Measurements from ENCODE around the gene SIX3.

SIX3 gene

DNA sequence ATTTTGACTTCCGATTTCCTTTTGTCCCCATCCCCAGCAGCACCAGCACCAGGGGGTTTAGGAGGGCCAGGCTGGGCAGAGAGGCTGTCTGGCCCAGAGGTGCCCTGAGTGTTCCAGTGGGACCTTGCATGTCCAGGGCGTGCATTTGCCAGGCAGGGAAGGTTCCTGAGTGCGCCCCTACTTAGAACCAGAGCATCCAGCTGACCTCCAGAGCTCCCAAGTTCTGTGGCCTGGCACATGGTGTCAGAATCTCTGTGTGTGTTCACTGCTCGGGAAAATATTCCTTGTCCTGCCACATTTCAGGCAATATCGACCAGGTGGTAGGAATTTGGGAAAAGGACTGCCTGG is 5.5 kb downstream of the SIX3 start:
- TF ChIP-seq, protein P1, sequence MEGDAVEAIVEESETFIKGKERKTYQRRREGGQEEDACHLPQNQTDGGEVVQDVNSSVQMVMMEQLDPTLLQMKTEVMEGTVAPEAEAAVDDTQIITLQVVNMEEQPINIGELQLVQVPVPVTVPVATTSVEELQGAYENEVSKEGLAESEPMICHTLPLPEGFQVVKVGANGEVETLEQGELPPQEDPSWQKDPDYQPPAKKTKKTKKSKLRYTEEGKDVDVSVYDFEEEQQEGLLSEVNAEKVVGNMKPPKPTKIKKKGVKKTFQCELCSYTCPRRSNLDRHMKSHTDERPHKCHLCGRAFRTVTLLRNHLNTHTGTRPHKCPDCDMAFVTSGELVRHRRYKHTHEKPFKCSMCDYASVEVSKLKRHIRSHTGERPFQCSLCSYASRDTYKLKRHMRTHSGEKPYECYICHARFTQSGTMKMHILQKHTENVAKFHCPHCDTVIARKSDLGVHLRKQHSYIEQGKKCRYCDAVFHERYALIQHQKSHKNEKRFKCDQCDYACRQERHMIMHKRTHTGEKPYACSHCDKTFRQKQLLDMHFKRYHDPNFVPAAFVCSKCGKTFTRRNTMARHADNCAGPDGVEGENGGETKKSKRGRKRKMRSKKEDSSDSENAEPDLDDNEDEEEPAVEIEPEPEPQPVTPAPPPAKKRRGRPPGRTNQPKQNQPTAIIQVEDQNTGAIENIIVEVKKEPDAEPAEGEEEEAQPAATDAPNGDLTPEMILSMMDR (conservative IDR thresholded peaks at IDR 0.05; ENCODE audit: control insufficient read depth, insufficient read depth, low read depth, low read length) = no peak
- no peak for DNase-seq (ENCODE audit: low read depth)
- H3K4me3 ChIP-seq (ENCODE audit: control insufficient read depth, low read depth, low read length) = no peak overlapping the region

DNA sequence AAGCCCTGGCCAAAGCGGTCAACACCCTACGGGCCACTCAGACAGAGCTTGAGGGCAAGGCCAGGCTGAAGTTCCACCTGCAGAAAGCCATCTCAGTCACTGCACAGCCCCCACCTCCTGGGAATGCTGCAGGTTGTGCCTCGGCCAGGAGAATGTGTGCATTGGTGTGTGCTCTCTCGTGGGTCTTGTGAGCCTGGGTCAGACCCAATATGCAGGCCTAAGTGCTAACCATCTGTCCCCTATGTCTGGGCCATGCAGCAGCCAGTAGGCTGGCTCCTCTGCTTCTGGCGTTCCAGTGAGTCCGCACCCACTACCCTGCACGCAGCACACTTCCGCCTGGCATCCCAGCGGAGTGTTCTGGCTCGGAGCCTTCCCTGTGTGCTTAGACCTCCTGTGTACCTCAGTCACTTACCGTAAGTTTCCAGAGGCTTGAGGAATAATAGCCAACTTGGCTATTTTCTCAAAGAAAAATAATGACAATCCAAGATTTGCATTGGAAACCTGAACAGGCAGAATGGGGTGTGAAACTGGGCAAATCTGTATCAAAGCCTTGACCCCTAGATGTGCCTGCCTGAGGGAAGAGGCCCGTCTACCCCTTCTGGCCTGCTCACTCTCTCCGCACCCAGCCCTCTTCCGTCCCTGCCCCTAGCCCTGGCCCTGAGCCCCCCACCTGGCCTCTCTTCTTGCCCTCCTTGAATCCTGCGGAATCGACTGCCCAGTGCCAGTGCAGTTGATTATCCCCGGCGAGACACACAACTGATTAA is 7.2 kb downstream of the SIX3 start:
- TF ChIP-seq, protein P1 (conservative IDR thresholded peaks at IDR 0.05; ENCODE audit: control insufficient read depth, insufficient read depth, low read depth, low read length) = no peak
- DNase-seq (ENCODE audit: low read depth) = no peak
- no peak overlapping the region for H3K4me3 ChIP-seq (ENCODE audit: control insufficient read depth, low read depth, low read length)

DNA sequence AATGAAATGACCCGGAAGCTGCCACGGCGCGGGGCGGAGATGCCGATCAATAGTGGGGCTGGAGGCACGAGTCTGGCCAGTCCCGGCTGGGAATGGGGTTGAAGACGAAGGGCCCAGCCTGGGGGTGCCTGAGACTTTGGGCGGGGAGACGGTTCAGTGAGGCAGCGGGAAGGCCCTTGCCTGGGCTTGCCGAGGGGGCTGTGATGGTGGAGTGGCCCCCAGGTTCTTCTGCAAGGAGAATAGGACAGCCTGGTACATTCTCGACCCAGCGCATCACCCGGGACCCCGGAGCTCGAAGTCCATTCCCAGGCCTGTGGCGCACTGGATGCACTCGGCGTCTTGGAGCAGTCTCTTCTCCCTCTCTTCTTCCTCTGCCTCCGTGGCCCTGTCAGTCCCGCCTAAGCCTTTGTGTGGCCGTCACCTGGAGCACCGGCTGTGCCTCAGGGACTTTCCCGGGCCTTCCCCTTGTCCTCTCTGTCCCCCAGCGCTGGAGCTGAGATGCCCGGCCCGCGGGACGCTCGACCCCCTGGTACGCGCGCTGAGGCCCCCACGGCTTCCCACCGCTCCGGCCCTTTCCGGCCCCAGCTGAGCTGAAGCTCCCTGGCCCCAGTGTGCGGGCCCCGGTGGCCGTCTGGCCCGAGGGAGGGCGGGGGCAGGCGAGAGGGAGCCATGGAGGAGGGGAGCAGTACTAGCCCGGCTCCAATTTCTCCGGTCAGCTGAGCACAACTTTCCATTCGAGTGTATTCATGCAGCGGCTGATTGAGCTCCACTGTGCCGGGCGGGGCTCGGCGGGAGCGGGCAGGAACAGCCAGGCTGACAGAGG is 8.0 kb downstream of the SIX3 start:
- no peak overlapping the region for H3K4me3 ChIP-seq (ENCODE audit: control insufficient read depth, low read depth, low read length)
- DNase-seq (ENCODE audit: low read depth) = peak; percentile 51
- TF ChIP-seq, protein P1 (conservative IDR thresholded peaks at IDR 0.05; ENCODE audit: control insufficient read depth, insufficient read depth, low read depth, low read length) = no peak

DNA sequence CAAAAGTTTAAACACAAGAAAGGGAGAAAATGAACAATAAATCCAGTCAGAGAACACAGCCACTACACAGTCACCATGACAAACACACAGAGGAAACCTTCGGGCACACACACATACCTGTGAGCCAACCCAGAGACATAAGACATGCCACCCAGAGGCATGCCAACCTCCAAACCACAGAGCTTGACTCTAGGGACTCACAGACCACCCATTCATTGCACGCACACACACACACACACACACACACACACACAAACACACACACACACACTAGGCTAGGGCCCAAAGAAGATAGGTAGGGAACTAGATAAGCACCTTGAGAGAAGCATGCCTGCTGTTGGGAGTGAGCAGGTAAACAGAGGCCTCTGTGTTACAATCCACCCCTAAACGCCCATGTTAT is 9.1 kb downstream of the SIX3 start:
- DNase-seq (ENCODE audit: low read depth) = no peak

DNA sequence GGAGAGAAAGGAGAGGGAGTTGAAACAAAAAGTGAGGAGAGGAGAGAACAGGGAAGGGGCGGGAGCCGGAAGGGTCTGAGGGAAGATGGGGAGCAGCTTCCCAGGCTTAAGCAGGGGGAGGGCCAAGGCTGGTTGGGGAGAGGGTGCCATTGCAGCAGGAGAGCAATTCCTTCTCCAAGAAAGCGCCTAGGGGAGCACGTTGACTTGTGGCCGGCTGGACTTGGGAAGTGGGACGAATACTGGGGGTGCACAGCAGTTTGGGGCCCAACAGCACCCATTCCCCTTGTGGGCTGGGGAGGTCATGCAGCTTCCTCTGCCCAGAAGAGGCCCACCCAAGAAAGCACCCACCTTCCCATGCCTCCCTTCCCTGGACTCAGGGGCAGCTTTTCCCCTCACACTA is 9.6 kb downstream of the SIX3 start:
- no peak for DNase-seq (ENCODE audit: low read depth)
- TF ChIP-seq, protein P1 (conservative IDR thresholded peaks at IDR 0.05; ENCODE audit: control insufficient read depth, insufficient read depth, low read depth, low read length) = no peak
- no peak overlapping the region for H3K4me3 ChIP-seq (ENCODE audit: control insufficient read depth, low read depth, low read length)

More for the DNA sequence above, 9.1 kb downstream of the SIX3 start:
- no peak overlapping the region for H3K4me3 ChIP-seq (ENCODE audit: control insufficient read depth, low read depth, low read length)
- TF ChIP-seq, protein P1 (conservative IDR thresholded peaks at IDR 0.05; ENCODE audit: control insufficient read depth, insufficient read depth, low read depth, low read length) = no peak

DNA sequence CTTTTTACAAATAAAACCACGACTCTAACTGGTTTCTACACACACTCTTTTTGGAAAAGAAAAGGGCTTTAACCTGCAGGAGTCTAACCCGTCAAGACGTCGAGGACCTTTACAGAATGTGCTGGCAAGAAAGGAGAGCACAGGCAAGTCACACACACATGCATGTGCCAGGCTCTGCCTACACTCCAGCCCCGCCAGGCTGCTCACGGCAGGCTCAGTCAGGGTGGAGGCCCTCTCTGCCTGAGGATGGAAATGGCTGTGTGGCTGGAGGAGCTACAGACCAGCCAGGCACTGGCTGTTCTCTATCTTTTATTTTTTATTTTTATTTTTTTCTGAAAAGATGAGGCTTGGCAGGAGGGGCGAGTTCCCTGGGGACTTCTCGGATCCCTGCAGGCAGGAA is 10.2 kb downstream of the SIX3 start:
- TF ChIP-seq, protein P1 (conservative IDR thresholded peaks at IDR 0.05; ENCODE audit: control insufficient read depth, insufficient read depth, low read depth, low read length) = no peak
- no peak for DNase-seq (ENCODE audit: low read depth)
- no peak overlapping the region for H3K4me3 ChIP-seq (ENCODE audit: control insufficient read depth, low read depth, low read length)

Measured in fibroblast of mammary gland (primary cell).